Stimulated activated CD8-positive, alpha-beta memory T cell treated with anti-CD3 and anti-CD28 coated beads, Interleukin-15, amount 100 ng/mL, for 48 hours (primary cell): ENCODE results near the gene EIF5B.
"Not testable (repeated sequence)": the region's sequence is repeated elsewhere in the genome, so short reads cannot be mapped to it uniquely, and the experiment has no call there.

Experiments used
- DNase-seq, 2 donors: peaks; one replicate each; pipeline ENCODE4 v3.0.0-alpha.2; 2020; ENCODE audit warnings: low read depth in 2 of 2

The EIF5B gene, protein sequence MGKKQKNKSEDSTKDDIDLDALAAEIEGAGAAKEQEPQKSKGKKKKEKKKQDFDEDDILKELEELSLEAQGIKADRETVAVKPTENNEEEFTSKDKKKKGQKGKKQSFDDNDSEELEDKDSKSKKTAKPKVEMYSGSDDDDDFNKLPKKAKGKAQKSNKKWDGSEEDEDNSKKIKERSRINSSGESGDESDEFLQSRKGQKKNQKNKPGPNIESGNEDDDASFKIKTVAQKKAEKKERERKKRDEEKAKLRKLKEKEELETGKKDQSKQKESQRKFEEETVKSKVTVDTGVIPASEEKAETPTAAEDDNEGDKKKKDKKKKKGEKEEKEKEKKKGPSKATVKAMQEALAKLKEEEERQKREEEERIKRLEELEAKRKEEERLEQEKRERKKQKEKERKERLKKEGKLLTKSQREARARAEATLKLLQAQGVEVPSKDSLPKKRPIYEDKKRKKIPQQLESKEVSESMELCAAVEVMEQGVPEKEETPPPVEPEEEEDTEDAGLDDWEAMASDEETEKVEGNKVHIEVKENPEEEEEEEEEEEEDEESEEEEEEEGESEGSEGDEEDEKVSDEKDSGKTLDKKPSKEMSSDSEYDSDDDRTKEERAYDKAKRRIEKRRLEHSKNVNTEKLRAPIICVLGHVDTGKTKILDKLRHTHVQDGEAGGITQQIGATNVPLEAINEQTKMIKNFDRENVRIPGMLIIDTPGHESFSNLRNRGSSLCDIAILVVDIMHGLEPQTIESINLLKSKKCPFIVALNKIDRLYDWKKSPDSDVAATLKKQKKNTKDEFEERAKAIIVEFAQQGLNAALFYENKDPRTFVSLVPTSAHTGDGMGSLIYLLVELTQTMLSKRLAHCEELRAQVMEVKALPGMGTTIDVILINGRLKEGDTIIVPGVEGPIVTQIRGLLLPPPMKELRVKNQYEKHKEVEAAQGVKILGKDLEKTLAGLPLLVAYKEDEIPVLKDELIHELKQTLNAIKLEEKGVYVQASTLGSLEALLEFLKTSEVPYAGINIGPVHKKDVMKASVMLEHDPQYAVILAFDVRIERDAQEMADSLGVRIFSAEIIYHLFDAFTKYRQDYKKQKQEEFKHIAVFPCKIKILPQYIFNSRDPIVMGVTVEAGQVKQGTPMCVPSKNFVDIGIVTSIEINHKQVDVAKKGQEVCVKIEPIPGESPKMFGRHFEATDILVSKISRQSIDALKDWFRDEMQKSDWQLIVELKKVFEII

DNA sequence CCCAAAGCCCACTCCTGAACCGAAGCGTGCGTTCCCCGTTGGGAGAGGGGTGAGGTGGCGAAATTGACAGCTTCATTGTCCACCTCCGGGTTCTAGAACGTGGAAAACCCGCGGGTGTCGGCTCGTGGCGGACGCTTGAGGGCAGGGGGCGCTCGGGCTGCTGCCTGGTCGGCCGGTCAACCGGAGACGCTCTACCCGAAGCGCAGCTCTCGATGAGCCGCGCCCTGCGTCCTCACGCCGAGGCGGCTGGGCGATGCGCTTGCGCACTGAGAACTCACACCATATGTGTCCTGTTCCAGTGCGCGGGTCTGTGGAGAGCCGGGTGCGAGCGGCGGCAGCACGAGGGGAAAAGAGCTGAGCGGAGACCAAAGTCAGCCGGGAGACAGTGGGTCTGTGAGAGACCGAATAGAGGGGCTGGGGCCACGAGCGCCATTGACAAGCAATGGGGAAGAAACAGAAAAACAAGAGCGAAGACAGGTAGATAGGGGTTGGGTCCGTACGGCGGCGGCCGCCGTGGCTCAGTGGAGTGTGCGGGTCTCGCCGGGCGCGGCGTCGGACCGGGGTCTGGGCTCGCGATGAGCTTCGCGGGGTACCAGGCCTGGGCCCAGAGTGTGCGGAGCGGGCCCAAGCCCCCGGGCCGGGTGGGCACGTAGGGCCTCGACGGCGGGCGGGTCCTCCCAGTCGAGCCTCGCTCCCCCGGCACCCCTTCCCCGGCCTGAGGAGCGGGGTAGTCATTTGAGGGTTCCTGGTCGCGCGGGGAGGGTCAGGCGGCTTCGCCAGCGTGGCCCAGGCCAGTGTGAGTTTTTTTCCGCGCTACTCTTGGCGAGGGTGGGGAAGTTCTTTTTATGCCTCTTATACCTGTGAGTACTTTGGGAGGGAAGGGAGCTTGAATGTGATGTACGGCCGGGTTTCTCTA is at the start of gene EIF5B:
Gene EIF5B (plus strand): TSS at position 277 of the 916 bp plus-strand sequence. CDS start 166 bp downstream, at position 443.
- DNase-seq = peak; percentile 91 to 93

DNA sequence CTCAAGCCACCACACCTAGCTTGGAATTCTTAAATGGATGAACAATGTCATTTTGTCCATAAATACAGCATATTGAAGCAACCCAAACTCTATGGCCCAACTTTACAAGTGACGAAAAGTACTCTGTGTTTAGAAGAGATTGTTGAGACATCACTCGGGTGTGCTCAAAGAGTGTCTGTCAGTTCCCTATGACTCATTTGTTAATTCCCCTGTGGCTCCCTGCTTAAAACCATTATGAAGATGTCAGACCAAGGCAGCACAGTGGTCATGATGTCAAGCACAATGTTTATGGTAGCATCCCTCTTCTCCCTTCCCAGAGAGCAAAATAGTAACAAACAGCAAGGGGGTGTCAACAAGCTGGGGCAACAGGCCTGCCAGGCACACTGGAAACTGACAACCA is 39.2 kb upstream of the EIF5B start:
- no peak for DNase-seq

DNA sequence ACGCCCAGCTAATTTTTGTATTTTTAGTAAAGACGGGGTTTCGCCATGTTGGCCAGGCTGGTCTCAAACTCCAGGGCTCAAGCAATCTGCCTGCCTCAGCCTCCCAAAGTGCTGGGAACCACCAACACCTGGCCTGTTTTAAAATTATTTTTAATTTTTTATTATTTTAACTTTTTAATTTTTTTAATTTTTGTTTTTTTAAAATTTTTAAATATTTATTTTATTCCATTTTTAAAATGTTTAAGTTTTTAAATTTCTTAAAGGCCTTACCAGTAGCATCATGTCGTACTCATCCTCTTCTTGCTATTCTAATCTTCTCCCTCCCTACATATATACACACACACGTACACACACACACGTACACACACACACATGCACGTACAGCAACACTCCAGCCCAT is 37.6 kb upstream of the EIF5B start:
- DNase-seq = no peak

DNA sequence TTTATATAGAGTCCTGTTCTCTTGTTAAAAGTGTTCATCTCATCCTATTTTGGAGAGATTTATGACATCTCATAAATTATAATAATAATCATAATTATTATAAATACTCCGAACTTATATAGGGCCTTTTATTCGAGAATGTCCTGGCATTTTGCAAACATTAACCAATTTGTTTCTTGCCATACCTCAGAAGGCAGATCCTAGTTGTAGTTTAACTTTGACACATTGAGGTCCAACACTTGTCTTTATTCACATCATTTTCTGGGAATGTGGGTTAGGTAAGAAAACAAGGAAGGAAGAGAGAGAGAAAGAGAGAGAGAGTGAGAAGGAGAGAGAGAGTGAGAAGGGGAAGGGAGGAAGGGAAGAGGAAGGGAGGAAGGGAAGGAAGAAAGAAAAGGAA is 36.1 kb upstream of the EIF5B start, which contains the start of gene LYG1:
Gene LYG1 (minus strand): TSS at position 101 of the 400 bp plus-strand sequence. CDS start 5,527 bp downstream, outside the sequence.
- DNase-seq = not testable (repeated sequence)

DNA sequence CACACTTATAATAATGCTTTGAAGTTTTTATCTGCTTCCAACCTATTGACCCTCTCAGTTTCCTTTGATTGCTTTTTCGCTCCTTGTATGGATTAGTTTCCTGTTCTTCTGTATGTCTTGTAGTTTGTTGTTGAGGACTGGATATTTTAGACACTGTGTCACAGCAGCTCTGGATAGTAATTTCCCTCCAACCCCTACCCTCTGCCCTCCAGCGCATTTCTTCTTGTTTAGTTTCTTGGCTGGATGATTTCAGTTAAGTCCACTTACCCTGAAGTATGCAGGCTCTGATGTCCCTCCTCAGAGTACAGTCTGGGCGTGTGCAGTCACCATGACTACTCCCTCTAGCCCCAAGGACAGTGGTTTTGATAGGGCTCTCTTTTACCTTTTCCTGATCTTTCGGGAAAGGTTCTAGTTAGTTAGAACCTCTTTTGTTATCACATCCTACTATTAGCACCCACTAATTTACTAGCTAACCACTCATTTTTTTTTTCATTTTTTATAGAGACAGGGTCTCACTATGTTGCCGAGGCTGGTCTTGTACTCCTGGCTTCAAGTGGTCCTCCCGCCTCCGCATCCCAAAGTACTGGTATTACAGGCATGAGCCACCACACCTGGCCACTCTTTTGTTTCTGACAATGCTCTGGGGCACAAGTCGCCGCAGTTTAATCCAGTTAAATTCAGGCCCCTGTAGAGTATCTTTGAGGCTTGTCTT is 19.9 kb upstream of the EIF5B start:
- no peak for DNase-seq

DNA sequence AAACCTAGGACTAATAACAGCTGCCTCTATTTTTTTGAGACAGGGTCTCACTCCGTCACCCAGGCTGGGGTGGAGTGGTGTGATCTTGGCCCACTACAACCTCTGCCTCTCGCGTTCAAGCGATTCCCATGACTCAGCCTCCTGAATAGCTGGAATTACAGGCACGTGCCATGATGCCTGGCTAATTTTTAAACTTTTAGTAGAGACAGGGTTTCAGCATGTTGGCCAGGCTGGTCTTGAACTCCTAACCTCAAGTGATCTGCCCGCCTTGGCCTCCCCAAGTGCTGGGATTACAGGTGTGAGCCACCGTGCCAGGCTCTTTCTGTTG is 19.4 kb upstream of the EIF5B start:
- DNase-seq = not testable (repeated sequence)

DNA sequence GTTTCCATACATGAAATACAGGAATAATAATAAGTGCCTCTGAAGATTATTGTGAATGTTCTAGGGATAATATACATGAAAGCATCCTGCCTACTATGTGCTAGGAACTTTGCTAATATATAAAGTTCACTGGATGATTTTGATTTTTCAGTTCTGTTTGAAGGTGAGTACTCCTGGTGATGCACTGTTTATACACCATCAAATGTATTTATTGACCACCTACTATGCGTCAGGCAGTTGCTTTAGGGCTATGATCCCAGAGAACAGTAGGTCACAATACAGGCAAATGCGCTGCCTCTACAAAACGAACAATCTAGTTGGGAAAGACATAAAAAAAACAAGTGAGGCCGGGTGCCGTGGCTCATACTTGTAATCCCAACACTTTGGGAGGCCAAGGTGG is 11.8 kb upstream of the EIF5B start:
- DNase-seq = no peak

DNA sequence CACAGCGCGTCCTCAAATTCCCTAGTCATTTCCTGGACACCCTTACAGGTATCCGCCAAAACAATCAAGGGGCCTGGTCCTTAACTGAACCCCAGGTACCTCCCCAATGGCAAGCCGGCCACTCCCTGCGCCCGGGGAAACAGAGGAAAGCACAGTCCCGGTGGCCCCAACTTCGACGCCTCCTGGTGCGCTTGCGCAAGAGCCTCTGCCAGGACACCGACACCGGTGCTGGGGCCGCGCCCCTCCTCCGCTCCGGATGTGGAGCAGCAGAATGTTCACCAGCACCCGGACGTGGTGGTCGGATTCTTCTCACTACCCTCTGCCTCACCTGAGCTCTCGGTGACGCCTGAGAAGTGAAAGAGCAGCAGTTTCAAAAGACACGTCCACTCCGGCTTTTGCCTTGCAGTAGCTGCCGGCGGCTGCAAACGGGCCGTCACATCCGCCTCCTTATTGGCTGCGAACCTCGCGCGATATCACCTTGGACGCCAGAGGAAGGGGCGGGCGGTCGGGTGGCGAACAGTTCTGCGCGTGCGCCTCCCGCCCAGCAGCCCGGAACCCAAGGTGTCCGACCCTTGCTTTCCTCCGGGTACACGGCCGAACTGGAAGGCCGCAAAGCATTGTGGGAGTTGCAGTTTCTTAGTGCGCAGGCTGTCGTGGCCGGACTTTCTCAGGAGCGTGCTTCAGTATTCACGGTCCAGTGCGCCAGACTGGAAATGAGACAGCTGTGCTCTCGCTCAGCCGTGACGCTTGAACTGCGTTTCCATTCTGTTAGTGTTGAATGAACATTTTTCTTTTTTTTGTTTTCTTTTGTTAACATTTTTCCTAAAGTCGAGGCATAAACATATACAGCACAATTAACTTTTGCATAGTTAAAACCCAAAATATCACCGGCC is 1.0 kb upstream of the EIF5B start, which contains the start of gene TXNDC9:
Gene TXNDC9 (minus strand): TSS at position 423 of the 893 bp plus-strand sequence. CDS start 3,123 bp downstream, outside the sequence.
- DNase-seq = peak; percentile 98

DNA sequence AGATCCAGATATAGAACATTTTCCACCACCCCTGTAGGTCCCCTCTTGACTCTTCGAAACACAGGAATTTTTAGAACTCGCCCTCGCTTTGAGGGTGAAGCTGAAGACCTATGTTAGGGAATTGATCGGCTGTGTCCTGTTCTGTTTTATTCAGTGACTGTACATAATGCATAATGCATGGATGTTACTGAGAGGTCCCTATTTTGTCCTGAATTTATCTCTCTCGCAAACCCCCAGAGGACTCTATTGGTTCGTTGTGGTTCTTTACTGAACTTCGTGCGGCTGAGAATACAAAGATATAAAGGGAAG is 431 bp upstream of the EIF5B start:
- no peak for DNase-seq

DNA sequence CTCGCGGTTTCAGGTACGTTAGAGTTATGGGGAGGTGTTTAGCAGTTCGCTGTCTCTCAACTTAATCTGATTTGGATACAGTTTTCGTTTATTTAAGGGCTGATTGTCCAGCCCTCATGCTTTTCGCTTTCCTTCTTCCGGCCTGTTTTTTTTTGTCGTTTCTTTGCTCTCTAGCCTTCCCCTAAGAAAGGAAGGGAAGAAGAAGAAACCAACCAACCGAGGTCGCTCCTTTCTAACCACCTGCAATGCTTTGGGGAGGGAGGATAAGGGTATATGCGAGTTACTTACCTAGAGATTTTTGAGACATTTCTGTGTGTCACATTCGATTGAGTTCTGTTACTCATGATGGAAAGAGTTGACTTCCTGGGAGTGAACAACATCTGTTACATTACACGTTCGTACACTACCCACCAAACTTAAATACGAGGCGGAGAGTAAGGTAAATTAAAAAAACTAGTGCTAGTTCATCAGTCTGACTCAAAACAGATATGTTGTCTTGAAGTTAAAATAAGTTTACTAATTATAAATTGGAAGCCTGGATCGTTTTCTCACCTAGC is 918 bp downstream of the EIF5B start:
- DNase-seq = no peak

DNA sequence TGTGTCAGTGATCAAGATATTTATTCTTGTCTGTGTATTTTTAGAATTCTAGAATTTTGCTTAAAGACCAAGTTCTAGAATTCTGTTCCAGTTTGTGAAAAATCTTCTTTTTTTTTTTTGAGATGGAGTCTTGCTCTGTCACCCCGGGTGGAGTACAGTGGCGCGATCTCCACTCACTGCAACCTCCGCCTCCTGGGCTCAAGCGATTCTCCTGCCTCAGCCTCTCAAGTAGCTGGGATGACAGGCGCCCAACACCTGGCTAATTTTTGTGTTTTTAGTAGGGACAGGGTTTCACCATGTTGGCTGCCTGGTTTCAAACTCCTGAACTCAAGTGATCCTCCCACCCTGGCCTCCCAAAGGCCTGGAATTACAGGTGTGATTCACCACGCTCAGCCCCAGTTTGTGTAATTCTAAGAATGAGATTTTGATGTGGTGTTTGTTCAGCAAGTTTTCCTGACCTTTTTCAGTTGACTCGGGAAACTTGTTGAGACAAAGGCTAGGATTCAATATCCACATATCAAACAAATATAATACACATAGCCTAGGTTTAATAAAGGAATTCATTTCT is 3.6 kb downstream of the EIF5B start:
- DNase-seq = no peak

DNA sequence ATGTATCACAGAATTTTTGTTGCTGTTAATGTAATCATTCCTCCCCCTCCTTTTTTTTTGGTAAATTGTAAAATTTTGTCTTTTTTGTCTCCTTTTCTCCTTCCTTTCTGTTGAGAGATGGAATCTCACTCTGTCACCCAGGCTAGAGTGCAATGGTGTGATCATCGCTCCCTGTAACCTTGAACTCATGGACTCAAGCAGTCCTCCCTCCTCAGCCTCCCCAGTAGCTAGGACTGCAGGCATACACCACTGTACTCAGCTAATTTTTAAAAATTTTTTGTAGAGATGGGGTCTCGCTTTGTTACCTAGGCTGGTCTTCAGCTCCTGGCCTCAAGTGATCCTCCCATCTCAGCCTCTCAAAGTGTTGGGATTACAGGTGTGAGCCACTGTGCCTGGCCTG is 5.3 kb downstream of the EIF5B start:
- no peak for DNase-seq

DNA sequence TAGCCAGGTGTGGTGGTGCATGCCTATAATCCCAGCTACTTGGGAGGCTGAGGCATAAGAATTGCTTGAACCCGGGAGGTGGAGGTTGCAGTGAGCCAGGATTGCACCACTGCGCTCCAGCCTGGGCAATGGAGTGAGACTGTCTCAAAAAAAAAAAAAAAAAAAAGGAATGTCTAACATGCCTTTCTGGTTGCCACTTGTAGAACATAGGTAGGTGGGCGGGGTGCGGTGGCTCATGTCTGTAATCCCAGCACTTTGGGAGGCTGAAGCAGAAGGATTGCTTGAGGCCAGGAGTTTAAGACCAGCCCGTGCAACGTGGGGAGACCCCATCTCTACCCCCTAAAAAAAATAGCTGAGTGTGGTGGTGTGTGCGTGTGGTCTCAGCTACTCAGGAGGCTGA is 8.3 kb downstream of the EIF5B start:
- DNase-seq = not testable (repeated sequence)

DNA sequence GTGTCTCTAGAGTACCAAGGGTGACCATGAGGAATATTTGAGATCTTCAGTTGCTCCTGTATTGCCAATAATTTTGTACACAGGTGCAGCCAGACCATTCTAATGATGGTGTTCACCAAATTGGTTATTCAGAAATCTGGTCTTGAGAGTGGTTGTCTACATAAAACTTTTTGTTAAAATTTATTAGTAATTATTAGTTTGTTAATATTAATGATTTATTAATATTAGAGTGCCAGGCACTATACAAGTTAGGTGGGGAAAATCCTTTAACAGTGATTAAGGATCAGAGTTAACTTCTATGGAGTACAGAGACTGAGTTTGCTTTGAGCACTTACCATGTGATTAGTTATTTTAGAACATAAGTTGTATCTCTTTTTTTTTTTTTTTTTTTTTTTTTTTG is 9.0 kb downstream of the EIF5B start:
- no peak for DNase-seq

DNA sequence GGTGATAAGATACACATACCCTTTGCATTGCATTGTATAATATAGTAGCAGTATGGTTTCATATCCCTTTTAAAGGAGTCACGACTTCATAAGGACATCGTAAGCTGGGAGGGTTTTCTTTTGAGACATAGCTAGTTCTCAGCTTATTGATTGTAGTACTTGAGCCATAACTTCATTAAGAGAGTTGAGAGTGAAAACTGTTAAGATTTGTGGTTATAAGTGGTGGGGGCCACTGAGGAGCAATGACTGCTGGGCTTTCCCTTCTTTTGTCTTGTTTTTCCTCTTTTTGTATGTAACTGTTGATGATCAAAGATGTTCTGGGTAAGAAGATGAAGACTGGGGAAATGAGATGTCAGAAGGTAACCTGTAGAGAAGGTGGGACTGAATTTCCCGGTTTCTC is 11.0 kb downstream of the EIF5B start:
- DNase-seq = no peak

DNA sequence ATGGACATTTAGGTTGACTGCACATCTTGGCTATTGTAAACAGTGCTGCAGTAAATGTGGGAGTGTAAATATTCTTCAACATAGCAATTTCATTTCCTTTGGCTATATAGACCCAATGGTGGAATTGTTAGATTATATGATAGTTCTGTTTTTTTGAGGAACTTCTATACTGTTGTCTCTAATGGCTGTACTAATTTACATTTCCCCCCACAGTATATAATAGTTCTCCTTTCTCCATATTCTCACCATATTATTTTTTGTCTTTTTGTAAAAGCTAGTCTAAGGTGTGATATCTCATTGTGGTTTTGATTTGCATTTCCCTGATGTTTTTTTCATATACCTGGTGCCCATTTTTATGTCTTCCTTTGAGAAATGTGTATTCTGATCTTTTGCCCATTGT is 13.0 kb downstream of the EIF5B start:
- no peak for DNase-seq

DNA sequence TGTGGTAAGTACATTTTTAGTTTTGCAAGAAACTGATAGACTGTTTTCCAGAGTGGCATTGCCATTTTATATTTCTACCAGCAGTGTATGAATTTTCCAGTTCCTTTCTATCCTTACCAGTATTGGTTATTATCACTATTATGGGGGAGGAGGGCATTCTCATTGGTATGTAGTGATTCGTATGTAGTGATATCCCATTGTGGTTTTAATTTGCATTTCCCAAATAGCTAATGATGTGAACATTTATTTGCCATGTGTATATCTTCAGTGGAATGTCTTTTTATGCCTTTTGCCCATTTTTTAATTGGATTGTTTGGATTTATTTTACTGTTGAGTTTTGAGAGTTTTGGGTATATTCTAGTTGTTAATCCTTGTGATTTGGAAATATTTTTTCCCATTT is 16.9 kb downstream of the EIF5B start:
- DNase-seq = no peak

DNA sequence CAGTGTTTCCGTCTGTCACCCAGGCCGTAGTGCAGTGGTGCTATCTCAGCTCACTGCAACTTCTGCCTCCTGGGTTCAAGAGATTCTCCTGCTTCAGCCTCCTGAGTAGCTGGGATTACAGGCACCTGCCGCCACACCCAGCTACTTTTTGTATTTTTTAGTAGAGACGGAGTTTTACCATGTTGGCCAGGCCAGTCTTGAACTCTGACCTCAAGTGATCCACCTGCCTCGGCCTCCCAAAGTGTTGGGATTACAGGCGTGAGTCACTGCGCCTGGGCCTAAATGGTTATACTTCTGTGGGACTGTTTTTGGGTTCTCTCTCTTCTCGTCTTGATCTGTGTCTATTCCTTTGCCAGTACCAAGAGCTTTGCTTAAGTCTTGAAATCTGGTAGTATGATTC is 17.6 kb downstream of the EIF5B start:
- not testable (repeated sequence) for DNase-seq

DNA sequence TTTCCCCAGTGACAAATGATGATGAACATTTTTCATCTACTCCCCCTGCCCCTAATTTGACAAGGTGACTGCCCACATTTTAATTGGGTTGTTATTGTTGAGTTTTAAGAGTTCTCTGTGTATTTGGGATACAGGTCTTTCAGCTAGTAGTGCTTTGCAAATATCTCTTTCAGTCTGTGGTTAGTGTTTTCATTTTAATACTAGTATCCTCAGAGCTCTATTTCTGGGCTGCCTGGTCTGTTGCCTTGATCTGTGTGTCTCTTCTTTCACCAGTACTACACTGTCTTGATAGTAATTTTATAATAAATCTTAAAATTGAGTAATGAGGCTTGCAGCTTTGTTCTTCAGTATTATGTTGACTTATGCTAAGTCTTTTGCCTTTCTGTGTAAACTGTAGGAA is 19.7 kb downstream of the EIF5B start:
- DNase-seq = no peak
